ENCODE data around the gene CCL19. TPM values are rescaled to one million over a fixed set of nuclear protein-coding genes. Genes with fewer than 3 reads are reported as not detected.

The CCL19 gene
- total RNA-seq, 1 experiment from 2014 or later, result not detected

DNA sequence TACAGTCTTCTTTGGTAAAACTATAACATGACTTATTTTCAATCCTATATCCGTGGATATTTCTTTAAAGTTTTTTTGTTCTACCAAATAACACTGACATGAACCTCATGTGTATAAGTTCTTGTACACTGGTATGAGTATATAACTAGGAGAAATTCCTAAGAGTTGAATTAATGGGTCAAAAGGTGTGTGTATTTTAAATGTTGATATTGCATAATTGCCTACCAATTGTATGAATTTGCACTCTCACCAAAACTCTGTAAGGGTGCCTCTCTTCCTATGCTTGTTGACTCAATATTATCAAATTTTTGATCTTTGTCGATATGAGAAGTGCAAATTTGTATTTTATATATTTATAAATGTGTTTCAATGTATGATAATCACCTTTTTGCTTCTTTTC, 41.8 kb upstream of the CCL19 start:
- TF ChIP-seq, protein P1, sequence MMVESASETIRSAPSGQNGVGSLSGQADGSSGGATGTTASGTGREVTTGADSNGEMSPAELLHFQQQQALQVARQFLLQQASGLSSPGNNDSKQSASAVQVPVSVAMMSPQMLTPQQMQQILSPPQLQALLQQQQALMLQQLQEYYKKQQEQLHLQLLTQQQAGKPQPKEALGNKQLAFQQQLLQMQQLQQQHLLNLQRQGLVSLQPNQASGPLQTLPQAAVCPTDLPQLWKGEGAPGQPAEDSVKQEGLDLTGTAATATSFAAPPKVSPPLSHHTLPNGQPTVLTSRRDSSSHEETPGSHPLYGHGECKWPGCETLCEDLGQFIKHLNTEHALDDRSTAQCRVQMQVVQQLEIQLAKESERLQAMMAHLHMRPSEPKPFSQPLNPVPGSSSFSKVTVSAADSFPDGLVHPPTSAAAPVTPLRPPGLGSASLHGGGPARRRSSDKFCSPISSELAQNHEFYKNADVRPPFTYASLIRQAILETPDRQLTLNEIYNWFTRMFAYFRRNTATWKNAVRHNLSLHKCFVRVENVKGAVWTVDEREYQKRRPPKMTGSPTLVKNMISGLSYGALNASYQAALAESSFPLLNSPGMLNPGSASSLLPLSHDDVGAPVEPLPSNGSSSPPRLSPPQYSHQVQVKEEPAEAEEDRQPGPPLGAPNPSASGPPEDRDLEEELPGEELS (CRISPR knock-in tag; IDR thresholded peaks at IDR 0.05), result no peak
- TF ChIP-seq, protein P2, sequence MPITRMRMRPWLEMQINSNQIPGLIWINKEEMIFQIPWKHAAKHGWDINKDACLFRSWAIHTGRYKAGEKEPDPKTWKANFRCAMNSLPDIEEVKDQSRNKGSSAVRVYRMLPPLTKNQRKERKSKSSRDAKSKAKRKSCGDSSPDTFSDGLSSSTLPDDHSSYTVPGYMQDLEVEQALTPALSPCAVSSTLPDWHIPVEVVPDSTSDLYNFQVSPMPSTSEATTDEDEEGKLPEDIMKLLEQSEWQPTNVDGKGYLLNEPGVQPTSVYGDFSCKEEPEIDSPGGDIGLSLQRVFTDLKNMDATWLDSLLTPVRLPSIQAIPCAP (CRISPR knock-in tag; IDR thresholded peaks at IDR 0.05), result no peak
- TF ChIP-seq, protein P3, sequence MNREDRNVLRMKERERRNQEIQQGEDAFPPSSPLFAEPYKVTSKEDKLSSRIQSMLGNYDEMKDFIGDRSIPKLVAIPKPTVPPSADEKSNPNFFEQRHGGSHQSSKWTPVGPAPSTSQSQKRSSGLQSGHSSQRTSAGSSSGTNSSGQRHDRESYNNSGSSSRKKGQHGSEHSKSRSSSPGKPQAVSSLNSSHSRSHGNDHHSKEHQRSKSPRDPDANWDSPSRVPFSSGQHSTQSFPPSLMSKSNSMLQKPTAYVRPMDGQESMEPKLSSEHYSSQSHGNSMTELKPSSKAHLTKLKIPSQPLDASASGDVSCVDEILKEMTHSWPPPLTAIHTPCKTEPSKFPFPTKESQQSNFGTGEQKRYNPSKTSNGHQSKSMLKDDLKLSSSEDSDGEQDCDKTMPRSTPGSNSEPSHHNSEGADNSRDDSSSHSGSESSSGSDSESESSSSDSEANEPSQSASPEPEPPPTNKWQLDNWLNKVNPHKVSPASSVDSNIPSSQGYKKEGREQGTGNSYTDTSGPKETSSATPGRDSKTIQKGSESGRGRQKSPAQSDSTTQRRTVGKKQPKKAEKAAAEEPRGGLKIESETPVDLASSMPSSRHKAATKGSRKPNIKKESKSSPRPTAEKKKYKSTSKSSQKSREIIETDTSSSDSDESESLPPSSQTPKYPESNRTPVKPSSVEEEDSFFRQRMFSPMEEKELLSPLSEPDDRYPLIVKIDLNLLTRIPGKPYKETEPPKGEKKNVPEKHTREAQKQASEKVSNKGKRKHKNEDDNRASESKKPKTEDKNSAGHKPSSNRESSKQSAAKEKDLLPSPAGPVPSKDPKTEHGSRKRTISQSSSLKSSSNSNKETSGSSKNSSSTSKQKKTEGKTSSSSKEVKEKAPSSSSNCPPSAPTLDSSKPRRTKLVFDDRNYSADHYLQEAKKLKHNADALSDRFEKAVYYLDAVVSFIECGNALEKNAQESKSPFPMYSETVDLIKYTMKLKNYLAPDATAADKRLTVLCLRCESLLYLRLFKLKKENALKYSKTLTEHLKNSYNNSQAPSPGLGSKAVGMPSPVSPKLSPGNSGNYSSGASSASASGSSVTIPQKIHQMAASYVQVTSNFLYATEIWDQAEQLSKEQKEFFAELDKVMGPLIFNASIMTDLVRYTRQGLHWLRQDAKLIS (CRISPR knock-in tag; IDR thresholded peaks at IDR 0.05; ENCODE audit: borderline replicate concordance), result no peak
- TF ChIP-seq EMX1 (CRISPR knock-in tag; IDR thresholded peaks at IDR 0.05), result no peak
- CTCF ChIA-PET, result interaction anchor here (1.0 kb wide), 1 partner anchor 27 kb away, joined by 3 read pairs; no protein-coding TSS in a partner anchor
- POLR2A ChIA-PET, result no interaction called here
- no peaks in the 10 kb centered on the region for H3K4me1 Mint-ChIP-seq
- H3K36me3 Mint-ChIP-seq, result no peaks in the 10 kb centered on the region
- H3K27ac Mint-ChIP-seq, result no peak overlapping the region
- ATAC-seq (no peak), DNase-seq (ENCODE audit: low spot score) (no peak)
- peaks cover 13% of the 10 kb centered on the region for H3K27me3 Mint-ChIP-seq (ENCODE audit: low read depth)
- H3K9me3 Mint-ChIP-seq, result no peaks in the 10 kb centered on the region
- no peak overlapping the region for H3K4me3 Mint-ChIP-seq

DNA sequence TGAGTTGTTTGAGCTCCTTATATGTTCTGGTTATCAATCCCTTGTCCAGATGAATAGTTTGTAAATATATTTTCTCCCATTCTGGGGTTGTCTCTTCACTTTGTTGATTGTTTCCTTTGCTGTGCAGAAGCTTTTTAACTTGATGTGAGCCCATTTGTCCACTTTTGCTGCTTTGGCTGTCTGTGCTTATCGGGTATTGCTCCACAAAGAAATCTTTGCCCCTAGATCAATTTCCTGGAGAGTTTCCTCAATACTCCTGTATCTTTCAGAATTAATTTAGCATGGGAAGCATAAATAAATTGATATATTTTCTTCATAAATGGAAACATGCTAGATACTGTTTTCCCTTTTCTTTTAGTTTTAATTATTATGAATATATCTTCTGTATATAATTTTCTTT, 41.4 kb upstream of the CCL19 start:
- ChIA-PET POLR2A (no interaction called here), CTCF (interaction anchor here (1.0 kb wide), 1 partner anchor 28 kb away, joined by 3 read pairs; no protein-coding TSS in a partner anchor)
- Mint-ChIP-seq H3K4me3 (no peak overlapping the region), H3K4me1 (no peaks in the 10 kb centered on the region), H3K36me3 (no peaks in the 10 kb centered on the region), H3K27me3 (ENCODE audit: low read depth) (peaks cover 13% of the 10 kb centered on the region), H3K27ac (no peak overlapping the region), H3K9me3 (no peaks in the 10 kb centered on the region)
- DNase-seq (ENCODE audit: low spot score) (no peak), ATAC-seq (no peak)
- no peak for TF ChIP-seq ESRRA (CRISPR knock-in tag; IDR thresholded peaks at IDR 0.05; ENCODE audit: borderline replicate concordance)
- TF ChIP-seq RELA (CRISPR knock-in tag; IDR thresholded peaks at IDR 0.05; ENCODE audit: borderline replicate concordance), result no peak
- no peak for TF ChIP-seq NFE2L1 (CRISPR knock-in tag; IDR thresholded peaks at IDR 0.05)
- TF ChIP-seq, protein P4, sequence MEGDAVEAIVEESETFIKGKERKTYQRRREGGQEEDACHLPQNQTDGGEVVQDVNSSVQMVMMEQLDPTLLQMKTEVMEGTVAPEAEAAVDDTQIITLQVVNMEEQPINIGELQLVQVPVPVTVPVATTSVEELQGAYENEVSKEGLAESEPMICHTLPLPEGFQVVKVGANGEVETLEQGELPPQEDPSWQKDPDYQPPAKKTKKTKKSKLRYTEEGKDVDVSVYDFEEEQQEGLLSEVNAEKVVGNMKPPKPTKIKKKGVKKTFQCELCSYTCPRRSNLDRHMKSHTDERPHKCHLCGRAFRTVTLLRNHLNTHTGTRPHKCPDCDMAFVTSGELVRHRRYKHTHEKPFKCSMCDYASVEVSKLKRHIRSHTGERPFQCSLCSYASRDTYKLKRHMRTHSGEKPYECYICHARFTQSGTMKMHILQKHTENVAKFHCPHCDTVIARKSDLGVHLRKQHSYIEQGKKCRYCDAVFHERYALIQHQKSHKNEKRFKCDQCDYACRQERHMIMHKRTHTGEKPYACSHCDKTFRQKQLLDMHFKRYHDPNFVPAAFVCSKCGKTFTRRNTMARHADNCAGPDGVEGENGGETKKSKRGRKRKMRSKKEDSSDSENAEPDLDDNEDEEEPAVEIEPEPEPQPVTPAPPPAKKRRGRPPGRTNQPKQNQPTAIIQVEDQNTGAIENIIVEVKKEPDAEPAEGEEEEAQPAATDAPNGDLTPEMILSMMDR (IDR thresholded peaks at IDR 0.05), result no peak
- no peak for TF ChIP-seq NFATC4 (CRISPR knock-in tag; IDR thresholded peaks at IDR 0.05)
- no peak for TF ChIP-seq ZNF317 (CRISPR knock-in tag; IDR thresholded peaks at IDR 0.05; ENCODE audit: borderline replicate concordance, low read depth)
- TF ChIP-seq ZBTB21 (CRISPR knock-in tag; IDR thresholded peaks at IDR 0.05; ENCODE audit: borderline replicate concordance), result no peak
- no peak for TF ChIP-seq JUN (CRISPR knock-in tag; IDR thresholded peaks at IDR 0.05)
- TF ChIP-seq ELF4 (CRISPR knock-in tag; IDR thresholded peaks at IDR 0.05; ENCODE audit: low read depth), result no peak
- no peak for TF ChIP-seq ETV6 (CRISPR knock-in tag; IDR thresholded peaks at IDR 0.05)
- no peak for TF ChIP-seq MXD4 (CRISPR knock-in tag; IDR thresholded peaks at IDR 0.05; ENCODE audit: borderline replicate concordance)
- TF ChIP-seq TEAD1 (CRISPR knock-in tag; IDR thresholded peaks at IDR 0.05), result no peak
- TF ChIP-seq SP1 (CRISPR knock-in tag; conservative IDR thresholded peaks at IDR 0.05), result no peak
- TF ChIP-seq, protein P5, sequence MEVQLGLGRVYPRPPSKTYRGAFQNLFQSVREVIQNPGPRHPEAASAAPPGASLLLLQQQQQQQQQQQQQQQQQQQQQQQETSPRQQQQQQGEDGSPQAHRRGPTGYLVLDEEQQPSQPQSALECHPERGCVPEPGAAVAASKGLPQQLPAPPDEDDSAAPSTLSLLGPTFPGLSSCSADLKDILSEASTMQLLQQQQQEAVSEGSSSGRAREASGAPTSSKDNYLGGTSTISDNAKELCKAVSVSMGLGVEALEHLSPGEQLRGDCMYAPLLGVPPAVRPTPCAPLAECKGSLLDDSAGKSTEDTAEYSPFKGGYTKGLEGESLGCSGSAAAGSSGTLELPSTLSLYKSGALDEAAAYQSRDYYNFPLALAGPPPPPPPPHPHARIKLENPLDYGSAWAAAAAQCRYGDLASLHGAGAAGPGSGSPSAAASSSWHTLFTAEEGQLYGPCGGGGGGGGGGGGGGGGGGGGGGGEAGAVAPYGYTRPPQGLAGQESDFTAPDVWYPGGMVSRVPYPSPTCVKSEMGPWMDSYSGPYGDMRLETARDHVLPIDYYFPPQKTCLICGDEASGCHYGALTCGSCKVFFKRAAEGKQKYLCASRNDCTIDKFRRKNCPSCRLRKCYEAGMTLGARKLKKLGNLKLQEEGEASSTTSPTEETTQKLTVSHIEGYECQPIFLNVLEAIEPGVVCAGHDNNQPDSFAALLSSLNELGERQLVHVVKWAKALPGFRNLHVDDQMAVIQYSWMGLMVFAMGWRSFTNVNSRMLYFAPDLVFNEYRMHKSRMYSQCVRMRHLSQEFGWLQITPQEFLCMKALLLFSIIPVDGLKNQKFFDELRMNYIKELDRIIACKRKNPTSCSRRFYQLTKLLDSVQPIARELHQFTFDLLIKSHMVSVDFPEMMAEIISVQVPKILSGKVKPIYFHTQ (CRISPR knock-in tag; IDR thresholded peaks at IDR 0.05), result no peak
- no peak for TF ChIP-seq ZNF423 (CRISPR knock-in tag; IDR thresholded peaks at IDR 0.05)
- no peak for TF ChIP-seq FOXP1 (CRISPR knock-in tag; IDR thresholded peaks at IDR 0.05; ENCODE audit: borderline replicate concordance)
- TF ChIP-seq SMAD3 (CRISPR knock-in tag; IDR thresholded peaks at IDR 0.05; ENCODE audit: borderline replicate concordance), result no peak
- TF ChIP-seq, protein P6, sequence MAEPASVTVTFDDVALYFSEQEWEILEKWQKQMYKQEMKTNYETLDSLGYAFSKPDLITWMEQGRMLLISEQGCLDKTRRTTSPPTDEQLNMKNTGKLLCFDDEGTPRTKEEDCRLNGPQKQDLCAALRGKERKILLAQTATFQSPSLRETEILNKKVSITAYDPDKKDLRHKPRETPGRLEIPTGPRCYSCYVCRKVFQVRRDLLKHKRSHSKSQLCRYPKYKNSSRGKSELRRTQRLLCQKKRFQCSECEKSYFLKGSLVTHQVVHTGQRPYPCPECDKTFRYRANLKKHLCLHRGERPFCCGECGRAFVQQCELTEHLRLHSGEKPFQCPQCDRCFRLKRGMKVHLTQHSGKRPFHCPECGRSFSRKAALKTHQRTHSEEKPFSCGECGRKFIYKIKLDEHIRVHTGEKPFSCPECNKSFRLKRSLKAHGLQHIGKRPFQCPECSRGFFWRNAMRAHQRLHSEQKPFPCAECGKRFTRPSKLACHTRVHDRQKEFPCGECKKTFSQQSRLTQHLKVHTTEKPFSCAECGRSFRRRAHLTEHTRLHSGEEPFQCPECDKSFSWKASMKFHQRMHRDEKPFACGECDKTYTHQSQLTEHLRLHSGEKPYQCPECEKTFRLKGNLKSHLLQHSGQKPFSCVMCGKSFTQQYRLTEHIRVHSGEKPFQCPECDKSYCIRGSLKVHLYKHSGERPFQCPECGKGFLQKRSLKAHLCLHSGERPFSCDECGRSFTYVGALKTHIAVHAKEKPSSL (CRISPR knock-in tag; conservative IDR thresholded peaks at IDR 0.05), result no peak
- no peak for TF ChIP-seq ATF1 (CRISPR knock-in tag; IDR thresholded peaks at IDR 0.05)

Data from WTC11 (cell line).